DMS153 treated with DMSO at 0.1 percent for 48 hours (cell line): ENCODE measurements around the gene ARSA.

Source experiments
- DNase-seq: peaks from one replicate; lab custom pipeline; 2025; ENCODE audit not compliant: unreplicated experiment; lab: John Stamatoyannopoulos, UW

ARSA gene

GRCh38 chr22:50581031-50581949, 46.7 kb downstream of the ARSA start:
- DNase-seq = no peak

GRCh38 chr22:50579752-50580151, 48.2 kb downstream of the ARSA start:
- no peak for DNase-seq

GRCh38 chr22:50578776-50579310, 49.1 kb downstream of the ARSA start:
- DNase-seq = no peak

GRCh38 chr22:50577987-50578775, 49.8 kb downstream of the ARSA start, which contains the start of gene CPT1B:
TSS of gene CPT1B (minus strand) at chr22:50578427. CDS start at chr22:50577915, 512 bp downstream.
- no peak for DNase-seq

- no peak for DNase-seq
Observed at GRCh38 chr22:50577697-50577986, 50.3 kb downstream of the ARSA start.

- no peak for DNase-seq
Observed at GRCh38 chr22:50576806-50577696, 50.9 kb downstream of the ARSA start.

GRCh38 chr22:50576070-50576469, 51.9 kb downstream of the ARSA start:
- no peak for DNase-seq

GRCh38 chr22:50575426-50575941, 52.5 kb downstream of the ARSA start:
- no peak for DNase-seq
